ENCODE data around the gene SELENOS.
"Not testable (repeated sequence)": the region's sequence is repeated elsewhere in the genome, so short reads cannot be mapped to it uniquely, and the experiment has no call there.

Gene SELENOS

DNA sequence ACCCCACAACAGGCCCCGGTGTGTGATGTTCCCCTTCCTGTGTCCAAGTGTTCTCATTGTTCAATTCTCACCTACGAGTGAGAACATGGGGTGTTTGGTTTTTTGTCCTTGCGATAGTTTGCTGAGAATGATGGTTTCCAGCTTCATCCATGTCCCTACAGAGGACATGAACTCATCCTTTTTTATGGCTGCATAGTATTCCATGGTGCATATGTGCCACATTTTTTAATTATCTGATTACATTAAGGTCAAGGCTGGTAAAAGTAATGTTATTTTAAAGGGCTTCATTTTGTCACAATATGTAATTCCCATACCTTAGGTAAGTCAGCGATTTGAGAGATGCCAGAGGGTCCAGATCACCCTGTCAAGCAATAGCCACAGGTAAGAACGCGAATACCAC is 10.1 kb upstream of the SELENOS start:
- not testable (repeated sequence) for H3K4me3 ChIP-seq (ENCODE audit: low read depth, low read length); H3K9me3 ChIP-seq (ENCODE audit: control insufficient read depth, insufficient read depth, low read length); H3K4me1 ChIP-seq (ENCODE audit: control insufficient read depth, insufficient read depth, low read length); H3K9ac ChIP-seq (ENCODE audit: low read depth, low read length); H3K27me3 ChIP-seq (ENCODE audit: control insufficient read depth, insufficient read depth, low read length)
- H3K36me3 ChIP-seq (ENCODE audit: control insufficient read depth, insufficient read depth, low read length) = peaks cover 32% of the 10 kb centered on the region

DNA sequence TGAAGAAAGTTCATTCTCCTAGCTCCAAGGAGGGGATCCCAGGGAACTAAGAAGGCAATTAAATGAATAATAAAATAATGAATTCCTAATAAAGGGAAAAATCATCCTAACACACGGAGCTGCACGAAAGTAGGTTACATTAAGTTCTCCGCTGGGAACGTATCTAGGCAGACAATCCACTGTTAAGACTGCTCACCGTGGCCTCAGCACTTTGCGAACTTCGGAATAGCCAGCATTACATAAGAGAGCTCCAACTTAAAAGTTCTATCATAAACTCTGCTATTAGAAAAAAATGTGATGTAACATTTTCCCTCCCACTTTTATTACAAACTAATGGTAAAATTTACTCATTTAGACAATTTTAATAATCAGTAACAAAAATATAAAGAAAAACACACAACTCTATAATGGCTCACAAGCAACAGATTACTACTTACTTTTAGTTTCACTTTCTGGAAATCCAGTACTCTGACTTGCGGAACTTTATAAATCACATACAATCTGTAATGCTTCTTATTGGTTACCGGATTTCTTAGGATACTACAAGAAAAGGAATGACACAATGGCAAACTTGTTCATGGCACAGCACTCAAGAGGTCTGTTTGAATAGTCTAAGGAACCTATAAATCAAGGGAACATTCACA is 9.3 kb upstream of the SELENOS start:
- no peaks in the 10 kb centered on the region for H3K27me3 ChIP-seq (ENCODE audit: control insufficient read depth, insufficient read depth, low read length)
- no peak overlapping the region for H3K4me3 ChIP-seq (ENCODE audit: low read depth, low read length)
- no peaks in the 10 kb centered on the region for H3K4me1 ChIP-seq (ENCODE audit: control insufficient read depth, insufficient read depth, low read length)
- no peaks in the 10 kb centered on the region for H3K9me3 ChIP-seq (ENCODE audit: control insufficient read depth, insufficient read depth, low read length)
- no peak overlapping the region for H3K9ac ChIP-seq (ENCODE audit: low read depth, low read length)
- H3K36me3 ChIP-seq (ENCODE audit: control insufficient read depth, insufficient read depth, low read length) = peaks cover 31% of the 10 kb centered on the region

DNA sequence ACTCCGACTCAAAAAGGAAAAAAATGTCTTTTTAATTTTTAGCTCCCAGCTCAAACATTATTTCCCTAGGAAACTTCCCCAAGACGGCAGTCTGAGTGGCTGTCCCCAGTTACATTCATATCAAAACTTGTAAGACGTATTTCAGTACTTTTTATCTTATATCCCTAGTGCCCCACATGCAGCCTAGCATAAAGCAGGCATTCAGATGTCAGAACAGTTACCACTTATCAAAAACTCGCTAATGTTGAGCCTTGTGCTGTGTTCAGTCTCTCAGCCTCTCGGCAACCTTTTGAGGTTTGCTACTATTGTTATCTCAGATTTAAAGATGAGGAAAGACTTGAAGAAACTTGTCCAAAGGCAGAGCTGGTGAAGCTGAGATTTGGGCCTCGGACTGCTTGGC is 6.6 kb upstream of the SELENOS start:
- Histone ChIP-seq H3K9ac (ENCODE audit: low read depth, low read length) (no peak overlapping the region), H3K4me1 (ENCODE audit: control insufficient read depth, insufficient read depth, low read length) (no peaks in the 10 kb centered on the region), H3K27me3 (ENCODE audit: control insufficient read depth, insufficient read depth, low read length) (no peaks in the 10 kb centered on the region), H3K36me3 (ENCODE audit: control insufficient read depth, insufficient read depth, low read length) (peaks cover 32% of the 10 kb centered on the region), H3K9me3 (ENCODE audit: control insufficient read depth, insufficient read depth, low read length) (no peaks in the 10 kb centered on the region), H3K4me3 (ENCODE audit: low read depth, low read length) (no peak overlapping the region)

DNA sequence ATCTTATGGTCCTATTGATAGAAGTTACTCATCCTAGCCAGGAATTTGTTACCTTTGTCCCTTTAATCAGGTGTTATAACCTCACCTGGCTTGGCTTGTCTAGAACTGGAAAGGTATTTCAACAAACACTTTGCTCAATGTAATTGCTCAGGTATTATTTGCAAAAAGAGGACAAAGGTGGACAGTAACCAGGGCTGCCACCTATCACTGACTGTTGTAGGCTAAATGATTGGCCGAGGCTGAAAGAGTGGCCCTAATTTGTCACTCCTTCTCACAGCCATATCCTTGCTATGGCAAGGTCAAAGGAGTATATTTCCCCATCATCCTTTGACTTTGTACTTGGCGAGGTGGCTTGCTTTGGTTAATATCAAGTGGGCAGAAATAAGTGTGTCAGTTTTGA is 2.7 kb upstream of the SELENOS start:
- Histone ChIP-seq H3K36me3 (ENCODE audit: control insufficient read depth, insufficient read depth, low read length) (peaks cover 19% of the 10 kb centered on the region), H3K9me3 (ENCODE audit: control insufficient read depth, insufficient read depth, low read length) (no peaks in the 10 kb centered on the region)

DNA sequence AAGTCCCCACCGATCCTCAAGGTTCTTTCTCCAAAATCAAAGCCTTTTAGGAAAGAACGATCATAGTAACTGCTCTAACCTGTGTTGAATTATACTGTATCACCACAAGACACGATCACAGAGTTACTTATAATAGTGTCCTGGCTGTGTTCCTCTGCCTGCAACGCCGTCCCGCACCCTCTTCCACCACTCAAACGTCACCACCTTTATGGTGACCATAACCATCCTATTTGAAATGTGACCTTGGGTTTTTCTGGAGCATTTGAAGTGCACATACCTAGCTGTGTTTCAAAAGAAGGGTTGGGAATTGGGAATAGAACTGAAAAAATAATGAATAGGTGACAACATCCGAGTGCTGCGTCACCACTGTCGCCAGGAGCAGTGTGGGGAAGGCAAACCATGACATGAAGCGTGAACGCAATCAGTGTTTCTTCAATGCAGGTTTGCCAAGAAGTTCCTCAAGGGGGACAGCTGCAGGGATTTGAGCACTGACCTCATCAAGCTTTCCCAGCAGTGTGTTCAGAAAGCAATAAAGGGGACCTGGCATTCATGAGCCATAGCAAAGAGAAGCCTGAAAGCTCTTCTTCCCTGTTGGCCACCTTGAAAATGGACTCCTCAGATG is 769 bp upstream of the SELENOS start:
- Histone ChIP-seq H3K9ac (ENCODE audit: low read depth, low read length) (peak overlapping the region; percentile 65), H3K9me3 (ENCODE audit: control insufficient read depth, insufficient read depth, low read length) (no peaks in the 10 kb centered on the region), H3K4me3 (ENCODE audit: low read depth, low read length) (peak overlapping the region; percentile 78), H3K27me3 (ENCODE audit: control insufficient read depth, insufficient read depth, low read length) (no peaks in the 10 kb centered on the region), H3K4me1 (ENCODE audit: control insufficient read depth, insufficient read depth, low read length) (peaks cover 4% of the 10 kb centered on the region), H3K36me3 (ENCODE audit: control insufficient read depth, insufficient read depth, low read length) (peaks cover 25% of the 10 kb centered on the region)

More for the DNA sequence above, 2.7 kb upstream of the SELENOS start:
- Histone ChIP-seq H3K4me1 (ENCODE audit: control insufficient read depth, insufficient read depth, low read length) (peaks cover 4% of the 10 kb centered on the region), H3K4me3 (ENCODE audit: low read depth, low read length) (no peak overlapping the region), H3K9ac (ENCODE audit: low read depth, low read length) (no peak overlapping the region), H3K27me3 (ENCODE audit: control insufficient read depth, insufficient read depth, low read length) (no peaks in the 10 kb centered on the region)

DNA sequence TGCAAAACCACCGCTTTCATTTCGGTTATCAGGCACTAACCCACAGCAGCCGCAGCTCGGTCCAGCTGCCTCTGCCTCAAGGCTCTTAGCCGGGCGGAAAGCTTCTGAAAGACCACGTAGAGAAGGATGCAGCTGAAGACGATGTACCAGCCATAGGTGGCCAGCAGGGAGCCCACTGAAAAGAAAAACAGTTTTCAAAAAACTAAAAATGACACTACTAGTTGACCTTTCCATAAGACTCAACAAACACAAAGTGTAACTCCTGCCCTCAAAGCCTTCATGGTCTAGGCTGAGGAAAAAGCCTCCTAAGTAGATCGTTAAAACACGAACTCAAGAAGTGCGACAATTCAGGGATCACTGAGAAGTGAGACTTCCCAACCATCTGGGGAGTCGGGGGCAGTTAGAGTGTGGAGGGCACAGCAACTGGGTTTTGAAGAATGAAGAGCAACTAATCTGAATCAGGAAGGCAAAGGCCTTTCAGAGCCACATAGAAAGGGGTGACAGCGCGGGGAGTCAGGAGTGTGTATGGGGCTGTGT is 716 bp downstream of the SELENOS start:
- peak overlapping the region; percentile 95 for H3K4me3 ChIP-seq (ENCODE audit: low read depth, low read length)
- peak overlapping the region; percentile 83 for H3K9ac ChIP-seq (ENCODE audit: low read depth, low read length)
- H3K27me3 ChIP-seq (ENCODE audit: control insufficient read depth, insufficient read depth, low read length) = no peaks in the 10 kb centered on the region
- peaks cover 4% of the 10 kb centered on the region for H3K4me1 ChIP-seq (ENCODE audit: control insufficient read depth, insufficient read depth, low read length)
- H3K36me3 ChIP-seq (ENCODE audit: control insufficient read depth, insufficient read depth, low read length) = peaks cover 28% of the 10 kb centered on the region
- H3K9me3 ChIP-seq (ENCODE audit: control insufficient read depth, insufficient read depth, low read length) = no peaks in the 10 kb centered on the region

DNA sequence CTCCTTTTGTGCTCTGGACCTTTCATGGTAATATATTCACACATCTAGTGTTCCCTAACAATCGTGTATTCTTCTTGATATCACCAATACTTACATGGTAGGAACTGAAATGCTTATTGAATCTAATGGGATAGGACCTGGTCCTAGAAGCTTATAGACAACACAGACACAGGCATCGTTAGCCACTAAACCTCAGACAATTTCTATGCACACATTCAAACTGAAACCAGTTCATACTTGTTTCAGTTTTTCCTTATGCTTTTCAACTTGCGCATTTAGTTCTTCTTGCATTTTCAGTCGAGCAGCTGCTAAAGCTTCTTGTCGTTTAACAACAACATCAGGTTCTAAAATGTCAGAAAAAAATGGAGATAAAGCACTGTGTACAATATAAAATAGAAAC is 2.3 kb downstream of the SELENOS start:
- Histone ChIP-seq H3K9ac (ENCODE audit: low read depth, low read length) (no peak overlapping the region), H3K36me3 (ENCODE audit: control insufficient read depth, insufficient read depth, low read length) (peaks cover 29% of the 10 kb centered on the region), H3K4me3 (ENCODE audit: low read depth, low read length) (no peak overlapping the region)

DNA sequence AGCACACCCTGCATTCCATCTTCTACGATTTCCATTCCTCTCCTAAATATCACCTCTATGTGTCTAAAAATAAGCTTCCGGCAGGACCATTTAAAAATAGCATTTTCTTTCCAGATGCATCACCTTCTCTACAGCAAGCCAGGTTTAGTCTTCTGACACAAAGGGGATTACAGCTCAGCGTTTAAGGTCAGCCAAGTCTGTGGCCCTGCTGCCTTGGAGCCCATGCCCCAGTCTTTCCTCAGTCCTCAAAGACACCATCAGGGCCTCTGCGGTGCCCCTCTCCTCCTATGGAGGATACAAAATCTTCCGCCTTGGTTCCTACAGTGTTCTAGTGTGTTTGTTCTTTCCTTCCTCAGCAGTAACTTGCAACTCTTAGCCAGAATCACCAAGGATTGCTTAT is 3.8 kb downstream of the SELENOS start:
- Histone ChIP-seq H3K27me3 (ENCODE audit: control insufficient read depth, insufficient read depth, low read length) (no peaks in the 10 kb centered on the region), H3K4me3 (ENCODE audit: low read depth, low read length) (no peak overlapping the region), H3K9me3 (ENCODE audit: control insufficient read depth, insufficient read depth, low read length) (no peaks in the 10 kb centered on the region), H3K4me1 (ENCODE audit: control insufficient read depth, insufficient read depth, low read length) (peaks cover 4% of the 10 kb centered on the region), H3K36me3 (ENCODE audit: control insufficient read depth, insufficient read depth, low read length) (peaks cover 32% of the 10 kb centered on the region), H3K9ac (ENCODE audit: low read depth, low read length) (no peak overlapping the region)

More for the DNA sequence above, 2.3 kb downstream of the SELENOS start:
- Histone ChIP-seq H3K27me3 (ENCODE audit: control insufficient read depth, insufficient read depth, low read length) (no peaks in the 10 kb centered on the region), H3K9me3 (ENCODE audit: control insufficient read depth, insufficient read depth, low read length) (no peaks in the 10 kb centered on the region), H3K4me1 (ENCODE audit: control insufficient read depth, insufficient read depth, low read length) (peaks cover 4% of the 10 kb centered on the region)

DNA sequence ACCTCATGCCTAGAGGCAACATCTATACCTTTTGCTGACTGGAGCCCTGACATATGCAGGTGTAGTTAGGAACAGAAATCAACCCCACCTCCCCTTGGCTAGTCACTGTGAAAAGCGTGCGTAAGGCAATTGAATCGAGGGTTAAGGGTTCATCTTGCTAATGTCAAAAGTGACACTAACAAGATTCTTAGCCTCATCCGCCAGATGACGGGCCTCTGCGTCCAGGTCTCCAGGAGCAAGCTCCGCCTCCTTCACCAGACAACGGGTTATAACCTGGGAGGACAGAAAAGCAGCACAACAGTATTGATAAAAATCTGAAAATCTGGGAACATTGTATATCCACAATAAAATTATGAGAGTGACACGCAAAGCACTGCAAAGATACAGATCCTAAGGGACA is 4.7 kb downstream of the SELENOS start:
- no peaks in the 10 kb centered on the region for H3K9me3 ChIP-seq (ENCODE audit: control insufficient read depth, insufficient read depth, low read length)
- H3K4me1 ChIP-seq (ENCODE audit: control insufficient read depth, insufficient read depth, low read length) = no peaks in the 10 kb centered on the region
- no peak overlapping the region for H3K4me3 ChIP-seq (ENCODE audit: low read depth, low read length)
- H3K27me3 ChIP-seq (ENCODE audit: control insufficient read depth, insufficient read depth, low read length) = no peaks in the 10 kb centered on the region
- peaks cover 32% of the 10 kb centered on the region for H3K36me3 ChIP-seq (ENCODE audit: control insufficient read depth, insufficient read depth, low read length)
- H3K9ac ChIP-seq (ENCODE audit: low read depth, low read length) = no peak overlapping the region

DNA sequence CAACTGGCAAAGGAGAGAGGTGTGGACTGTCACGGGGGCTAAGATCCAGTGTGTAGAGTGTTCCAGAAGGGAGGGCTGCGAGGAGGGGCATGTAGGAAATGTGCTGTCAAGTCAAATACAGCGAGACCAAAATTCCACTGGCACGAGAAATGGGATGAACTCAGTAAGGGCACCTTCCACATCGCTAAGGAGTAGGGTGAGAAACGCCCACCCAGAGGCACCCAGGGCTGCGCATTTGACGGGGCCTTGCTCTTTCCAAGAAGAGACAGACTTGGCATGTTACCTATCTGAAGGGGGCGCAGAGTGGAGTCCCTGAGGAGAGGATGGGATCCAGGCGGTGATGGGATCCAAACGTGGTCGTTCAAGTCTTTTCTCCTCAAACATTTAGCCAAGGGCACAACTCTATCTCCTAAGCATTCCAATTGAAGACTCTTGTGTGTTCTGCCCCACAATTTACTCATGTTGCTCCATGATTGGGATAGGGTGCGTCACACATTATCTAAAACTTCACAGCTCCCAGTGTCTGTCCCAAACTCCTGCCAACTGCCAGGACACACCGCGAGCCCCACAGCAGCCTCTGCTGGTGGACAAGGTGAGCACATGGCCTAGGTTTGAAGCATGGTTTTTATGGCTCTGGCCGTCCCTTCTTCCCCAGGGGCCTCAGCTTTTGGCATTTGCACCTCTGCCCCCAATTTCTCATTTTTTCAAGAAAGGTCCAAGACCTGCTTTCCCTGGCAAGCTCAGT is 7.6 kb downstream of the SELENOS start:
- no peaks in the 10 kb centered on the region for H3K27me3 ChIP-seq (ENCODE audit: control insufficient read depth, insufficient read depth, low read length)
- peaks cover 35% of the 10 kb centered on the region for H3K36me3 ChIP-seq (ENCODE audit: control insufficient read depth, insufficient read depth, low read length)
- H3K9ac ChIP-seq (ENCODE audit: low read depth, low read length) = no peak overlapping the region
- H3K4me3 ChIP-seq (ENCODE audit: low read depth, low read length) = no peak overlapping the region
- H3K4me1 ChIP-seq (ENCODE audit: control insufficient read depth, insufficient read depth, low read length) = no peaks in the 10 kb centered on the region
- H3K9me3 ChIP-seq (ENCODE audit: control insufficient read depth, insufficient read depth, low read length) = no peaks in the 10 kb centered on the region

DNA sequence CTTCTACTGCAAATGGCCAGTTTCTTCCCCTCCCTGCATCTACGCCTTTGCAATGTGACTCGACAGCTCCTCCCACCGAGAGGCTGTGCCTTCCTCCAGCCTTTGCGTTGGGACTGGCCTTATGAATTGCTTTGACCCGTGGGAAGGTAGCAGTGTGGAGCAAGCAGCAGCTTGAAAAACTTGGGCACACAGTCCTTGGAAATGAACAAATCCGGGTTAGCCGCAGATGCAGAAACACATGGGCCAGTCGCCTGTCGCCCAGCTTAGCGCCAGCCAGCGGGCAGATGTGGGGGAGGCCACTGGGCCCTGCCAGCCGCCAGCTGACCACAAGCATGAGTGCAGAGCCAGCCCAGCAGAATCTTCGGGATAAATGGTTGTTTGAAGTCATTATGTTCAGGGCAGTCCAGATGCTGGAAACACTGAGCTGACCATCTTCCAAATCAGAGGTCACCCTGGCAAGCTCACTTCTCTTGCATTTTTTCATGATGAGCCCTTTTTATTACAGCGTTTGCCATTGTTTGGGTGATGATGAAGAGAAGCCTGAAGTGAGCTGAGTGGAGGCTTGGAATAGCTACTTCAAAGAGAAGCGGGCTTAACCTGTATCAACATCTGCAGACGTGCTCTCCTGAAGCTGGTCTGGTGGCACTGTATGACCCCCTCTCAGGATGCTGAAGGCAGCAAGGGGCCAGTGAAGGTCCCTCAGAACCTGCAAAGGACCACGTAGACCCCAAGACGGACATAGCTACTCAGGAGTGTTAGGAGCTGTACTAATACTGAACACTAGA is 9.8 kb downstream of the SELENOS start:
- Histone ChIP-seq H3K9me3 (ENCODE audit: control insufficient read depth, insufficient read depth, low read length) (no peaks in the 10 kb centered on the region), H3K4me1 (ENCODE audit: control insufficient read depth, insufficient read depth, low read length) (no peaks in the 10 kb centered on the region), H3K4me3 (ENCODE audit: low read depth, low read length) (no peak overlapping the region), H3K9ac (ENCODE audit: low read depth, low read length) (no peak overlapping the region), H3K27me3 (ENCODE audit: control insufficient read depth, insufficient read depth, low read length) (no peaks in the 10 kb centered on the region), H3K36me3 (ENCODE audit: control insufficient read depth, insufficient read depth, low read length) (peaks cover 23% of the 10 kb centered on the region)

Measured in iPS-15b (cell line).